Stimulated activated CD8-positive, alpha-beta memory T cell treated with anti-CD3 and anti-CD28 coated beads, Interleukin-12 subunit alpha, Interleukin-12 subunit beta, amount 100 ng/mL, for 24 hours (primary cell): ENCODE measurements around the gene CTTN.

Experiments
- DNase-seq: peaks from one replicate; pipeline ENCODE4 v3.0.0-alpha.2; 2020; ENCODE audit errors: extremely low read depth

The CTTN gene

DNA sequence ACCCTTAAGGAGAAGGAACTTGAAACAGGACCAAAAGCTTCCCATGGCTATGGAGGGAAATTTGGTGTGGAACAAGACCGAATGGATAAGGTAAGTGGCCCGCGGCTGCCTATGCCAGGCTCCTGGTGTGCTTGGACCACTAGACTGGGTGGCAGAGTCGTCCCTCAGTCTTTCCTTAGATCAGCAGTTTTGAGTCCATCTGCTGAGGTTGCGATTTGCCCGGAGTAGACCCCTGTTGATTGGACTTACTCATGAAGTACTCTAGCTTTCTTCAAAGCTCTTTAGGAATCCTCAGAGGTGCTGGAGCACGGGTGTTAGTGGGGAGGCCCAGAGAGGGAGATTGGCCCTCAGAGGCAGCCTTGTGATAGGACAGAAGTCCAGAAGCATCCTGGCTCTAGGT is 11.5 kb downstream of the CTTN start:
- no peak for DNase-seq

GRCh38 chr11:70410276-70411205 is 12.2 kb downstream of the CTTN start:
- no peak for DNase-seq

DNA sequence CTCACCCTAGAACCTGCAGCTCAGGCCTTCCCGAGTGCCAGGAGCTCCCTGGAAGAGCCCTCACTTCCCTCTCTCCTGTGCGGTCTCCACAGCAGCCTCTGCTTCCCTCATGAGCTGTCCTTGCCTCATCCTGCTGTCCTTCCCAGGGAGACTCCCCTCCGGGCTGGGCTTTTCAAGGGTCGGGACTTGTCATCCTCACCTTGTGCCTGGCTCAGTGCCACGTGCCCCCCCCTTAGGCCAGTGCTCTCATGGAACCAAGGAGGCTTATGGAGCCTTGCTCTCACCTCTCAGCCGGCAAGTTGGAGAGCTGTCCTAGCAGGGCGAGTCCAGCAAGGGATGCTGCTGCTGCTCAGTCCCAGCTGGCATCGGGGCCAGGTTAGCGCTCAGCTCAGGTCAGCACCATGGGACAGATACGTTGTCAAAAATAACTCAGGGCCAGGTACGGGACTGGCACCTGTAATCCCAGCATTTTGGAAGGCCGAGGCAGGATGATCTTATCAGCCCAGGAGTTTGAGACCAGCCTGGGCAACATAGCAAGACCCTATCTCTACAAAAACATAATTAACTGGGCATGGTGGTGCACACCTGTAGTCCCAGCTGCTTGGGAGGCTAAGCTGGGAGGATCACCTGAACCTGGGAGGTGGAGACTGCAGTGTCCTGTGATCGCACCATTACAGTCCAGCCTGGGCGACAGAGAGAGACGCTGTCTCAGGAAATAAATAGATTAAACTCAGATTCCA is 13.6 kb downstream of the CTTN start:
- no peak for DNase-seq

- DNase-seq, result no peak
Observed at GRCh38 chr11:70413151-70413550, 14.8 kb downstream of the CTTN start.

DNA sequence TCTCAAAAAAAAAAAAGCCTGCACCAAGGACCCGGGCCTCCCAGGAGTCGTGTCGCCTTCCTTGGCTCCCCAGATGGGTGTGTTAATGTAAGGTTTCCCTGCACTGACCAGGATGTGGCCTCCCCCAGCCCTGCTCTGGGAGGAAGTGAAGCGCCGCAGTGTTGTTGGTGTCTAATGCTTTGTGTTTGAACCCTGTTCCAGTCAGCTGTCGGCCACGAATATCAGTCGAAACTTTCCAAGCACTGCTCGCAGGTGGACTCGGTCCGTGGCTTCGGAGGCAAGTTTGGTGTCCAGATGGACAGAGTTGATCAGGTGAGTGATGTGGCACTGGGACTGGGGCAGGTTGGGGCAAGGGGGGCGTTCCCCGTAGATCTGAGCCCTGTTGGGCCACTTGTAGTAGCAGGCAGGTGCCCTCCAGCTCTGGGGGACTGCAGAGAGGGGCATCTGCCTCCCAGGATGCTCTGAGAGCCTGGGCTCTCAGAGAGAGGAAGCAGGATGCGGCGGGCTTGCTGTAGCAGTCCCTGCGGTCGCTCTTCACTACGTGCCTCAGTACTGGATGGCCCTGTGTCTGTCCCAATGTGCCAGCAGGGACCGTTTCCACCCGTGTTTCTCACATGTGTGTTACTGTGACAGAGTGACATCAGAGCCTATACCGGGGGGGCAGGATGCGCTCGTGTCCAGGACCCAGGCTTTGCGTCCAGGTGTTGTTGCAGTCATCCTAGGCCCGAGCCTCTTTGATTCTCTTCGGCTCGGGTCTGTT is 16.2 kb downstream of the CTTN start:
- DNase-seq, result no peak

DNA sequence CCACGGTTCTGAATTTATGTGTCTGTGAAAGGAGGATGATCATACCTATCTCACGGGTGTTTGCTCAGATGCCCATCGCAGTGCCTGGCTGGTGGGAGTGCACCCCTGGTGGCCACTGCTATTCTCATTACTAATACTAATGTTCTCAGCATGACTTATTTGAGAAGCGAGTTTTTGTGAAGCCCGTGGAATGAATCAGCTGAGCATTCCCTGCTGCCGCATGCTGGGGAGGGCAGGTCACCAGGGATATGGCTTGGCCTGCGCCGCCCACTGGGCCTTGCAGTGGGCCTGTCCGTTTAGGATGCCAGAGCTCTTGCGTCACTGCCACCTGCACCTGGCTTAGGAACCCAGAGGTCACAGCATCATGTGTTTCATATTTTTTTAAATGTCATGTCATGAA is 16.9 kb downstream of the CTTN start:
- no peak for DNase-seq

DNA sequence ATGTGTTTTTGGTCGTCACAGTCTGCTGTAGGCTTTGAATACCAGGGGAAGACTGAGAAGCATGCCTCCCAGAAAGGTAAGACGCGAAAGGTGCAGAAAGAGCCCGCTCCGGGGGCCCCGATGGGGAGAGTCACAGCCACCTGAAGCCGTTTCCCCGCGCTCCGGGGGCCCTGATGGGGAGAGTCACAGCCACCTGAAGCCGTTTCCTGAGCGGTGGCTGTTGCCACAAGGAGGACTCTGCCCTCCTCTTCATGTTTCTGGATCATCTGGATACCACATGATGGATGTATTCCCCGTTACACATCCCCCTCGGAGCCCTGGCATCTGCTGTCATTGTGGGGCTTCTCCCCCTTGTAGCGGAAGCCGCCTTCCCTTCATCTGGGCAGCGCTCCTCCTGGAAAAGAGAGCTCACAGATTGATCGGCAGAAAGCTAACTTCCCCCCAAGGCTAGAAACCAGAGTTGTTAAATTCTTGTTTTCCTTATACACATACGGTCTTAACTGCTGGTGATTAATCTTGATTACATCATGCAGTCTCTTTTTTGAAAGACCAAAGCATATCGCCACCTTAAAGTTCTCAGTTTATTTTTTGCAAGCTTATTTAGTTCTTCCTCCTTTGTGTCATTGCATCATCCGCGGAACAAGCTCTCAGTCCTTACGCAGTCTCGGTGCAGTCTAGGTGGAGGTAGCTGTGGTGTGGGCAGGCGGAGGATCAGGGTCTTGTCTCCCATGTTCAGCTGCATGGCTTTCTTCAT is 17.5 kb downstream of the CTTN start:
- no peak for DNase-seq

GRCh38 chr11:70416881-70417280 is 18.6 kb downstream of the CTTN start:
- DNase-seq, result no peak

- DNase-seq, result no peak
Observed at GRCh38 chr11:70418130-70418529, 19.8 kb downstream of the CTTN start.

DNA sequence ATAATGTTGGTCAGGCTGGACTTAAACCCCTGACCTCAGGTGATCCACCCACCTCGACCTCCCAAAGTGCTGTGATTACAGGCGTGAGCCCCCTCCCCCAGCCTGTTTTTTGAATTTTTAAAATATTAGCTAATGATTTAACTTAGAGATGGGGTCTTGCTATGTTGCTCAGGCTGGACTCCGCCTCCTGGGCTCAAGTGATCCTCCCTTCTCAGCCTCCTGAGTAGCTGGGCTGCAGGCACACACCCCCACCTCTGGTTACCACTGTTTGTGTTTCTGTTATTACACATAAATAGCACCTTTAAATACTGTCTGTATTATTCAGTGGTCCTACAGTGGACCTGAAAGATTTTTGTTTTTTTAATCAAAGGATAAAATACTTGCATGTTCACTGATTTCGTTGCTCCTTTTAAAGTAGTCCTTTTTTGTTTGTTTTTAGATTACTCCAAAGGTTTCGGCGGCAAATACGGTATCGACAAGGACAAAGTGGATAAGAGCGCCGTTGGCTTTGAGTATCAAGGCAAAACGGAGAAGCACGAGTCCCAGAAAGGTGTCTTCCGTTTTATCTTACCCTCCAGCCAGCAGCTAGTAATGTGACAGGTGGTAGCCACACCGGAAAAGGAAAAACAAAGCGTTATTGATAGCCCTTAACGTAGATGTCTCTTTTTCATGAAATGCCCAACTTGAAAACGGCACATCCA is 21.1 kb downstream of the CTTN start:
- no peak for DNase-seq

- DNase-seq, result no peak
Observed at GRCh38 chr11:70420008-70420464, 21.7 kb downstream of the CTTN start.

DNA sequence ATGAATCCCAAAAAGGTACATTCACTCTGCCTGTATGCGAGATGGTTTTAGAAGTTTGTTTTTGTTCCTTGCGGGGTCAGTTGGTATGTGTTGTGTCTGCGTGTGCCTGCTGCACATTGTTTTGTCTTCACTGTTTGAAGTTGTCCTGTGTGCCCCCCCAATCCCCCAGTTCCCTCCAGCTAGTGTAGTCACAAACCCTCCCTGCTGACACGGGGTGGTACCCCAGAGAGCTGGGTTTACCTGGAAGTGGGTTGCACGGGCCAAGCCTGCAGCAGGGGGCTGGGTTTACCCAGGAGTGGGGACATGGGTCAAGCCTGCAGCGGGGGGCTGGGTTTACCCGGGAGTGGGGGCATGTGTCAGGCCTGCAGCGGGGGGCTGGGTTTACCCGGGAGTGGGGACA is 22.2 kb downstream of the CTTN start:
- no peak for DNase-seq

DNA sequence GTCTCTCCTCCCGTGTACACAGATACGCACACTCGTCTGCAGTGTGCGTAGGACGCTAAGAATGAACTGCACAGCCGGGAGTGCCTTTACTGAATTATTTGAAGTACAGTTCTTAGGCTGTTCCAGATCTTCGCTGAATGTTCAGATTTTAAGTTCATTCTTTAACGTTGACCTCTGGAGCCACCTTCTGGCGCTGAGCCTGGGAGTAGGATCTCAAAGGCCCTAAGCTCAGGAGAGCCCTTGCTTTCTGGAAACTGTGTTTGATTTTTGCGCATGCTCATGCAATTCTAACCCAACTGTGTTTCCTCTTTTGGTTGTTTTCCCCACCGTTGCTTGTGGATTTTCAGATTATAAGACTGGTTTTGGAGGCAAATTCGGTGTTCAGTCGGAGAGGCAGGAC is 22.8 kb downstream of the CTTN start:
- no peak for DNase-seq

DNA sequence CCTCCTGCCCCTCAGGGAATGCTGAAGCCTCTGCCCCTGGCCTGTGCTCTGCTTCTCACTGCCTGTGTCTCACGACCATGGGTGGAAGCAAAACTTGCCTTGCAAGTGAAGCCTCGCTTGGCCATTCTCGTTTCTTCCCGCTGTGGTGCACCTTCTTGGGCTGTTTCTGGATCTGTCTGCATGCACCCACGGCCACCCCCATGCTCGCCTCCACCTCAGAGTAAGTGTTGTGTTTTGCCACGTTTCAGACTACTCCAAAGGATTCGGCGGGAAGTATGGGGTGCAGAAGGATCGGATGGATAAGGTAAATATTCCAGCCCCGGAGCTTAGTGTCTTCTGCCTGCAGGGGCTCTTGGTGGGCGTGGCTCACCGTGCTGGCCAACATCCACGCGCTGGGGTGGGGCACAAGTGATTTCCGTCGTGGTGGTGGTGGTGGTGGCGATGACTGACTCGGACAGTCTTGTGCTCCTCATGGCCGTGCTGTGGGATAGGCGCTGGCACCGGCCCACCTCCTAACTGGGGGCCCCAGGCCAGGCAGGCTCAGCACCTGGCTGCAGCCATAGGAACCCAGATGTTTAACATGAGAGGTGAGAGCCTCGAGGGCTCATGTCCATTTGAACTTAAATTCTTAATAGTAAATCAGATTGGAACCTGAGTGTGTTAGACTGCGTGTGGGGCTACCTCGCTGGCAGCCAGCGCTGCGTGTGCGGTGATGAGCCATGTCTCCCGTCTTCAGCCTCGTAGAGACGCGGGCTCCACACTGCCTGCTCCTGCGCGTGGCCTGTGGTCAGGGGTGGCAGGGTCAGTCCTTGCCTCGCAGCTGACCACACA is 24.6 kb downstream of the CTTN start:
- no peak for DNase-seq

- peak; percentile 16 for DNase-seq
Observed at GRCh38 chr11:70423523-70424505, 25.5 kb downstream of the CTTN start.

- no peak for DNase-seq
Observed at GRCh38 chr11:70424765-70425344, 26.5 kb downstream of the CTTN start.

DNA sequence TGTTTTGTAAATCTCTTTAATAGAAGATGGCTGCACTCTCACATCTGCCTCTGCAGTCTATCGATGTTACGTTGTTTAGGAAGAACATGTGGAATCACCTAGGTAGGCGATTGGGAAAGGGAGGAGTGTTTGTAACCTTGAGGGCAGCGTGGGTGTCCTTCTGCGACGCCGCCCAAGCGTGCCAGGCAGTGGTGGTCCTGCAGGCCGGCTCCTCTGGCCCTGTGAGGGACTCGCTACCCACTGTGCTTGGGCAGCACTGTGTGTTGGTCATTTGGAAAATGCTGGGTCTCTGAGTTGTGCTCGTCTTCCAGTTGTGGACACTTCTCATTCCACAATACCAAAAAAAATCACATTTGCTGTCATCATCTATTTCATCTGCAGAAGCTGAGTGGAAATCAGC is 29.1 kb downstream of the CTTN start:
- DNase-seq, result no peak

GRCh38 chr11:70428701-70429427 is 30.5 kb downstream of the CTTN start:
- DNase-seq, result no peak
